ENCODE data around the gene MAN2A1.
"Not testable (repeated sequence)": the region's sequence is repeated elsewhere in the genome, so short reads cannot be mapped to it uniquely, and the experiment has no call there.

Gene MAN2A1

DNA sequence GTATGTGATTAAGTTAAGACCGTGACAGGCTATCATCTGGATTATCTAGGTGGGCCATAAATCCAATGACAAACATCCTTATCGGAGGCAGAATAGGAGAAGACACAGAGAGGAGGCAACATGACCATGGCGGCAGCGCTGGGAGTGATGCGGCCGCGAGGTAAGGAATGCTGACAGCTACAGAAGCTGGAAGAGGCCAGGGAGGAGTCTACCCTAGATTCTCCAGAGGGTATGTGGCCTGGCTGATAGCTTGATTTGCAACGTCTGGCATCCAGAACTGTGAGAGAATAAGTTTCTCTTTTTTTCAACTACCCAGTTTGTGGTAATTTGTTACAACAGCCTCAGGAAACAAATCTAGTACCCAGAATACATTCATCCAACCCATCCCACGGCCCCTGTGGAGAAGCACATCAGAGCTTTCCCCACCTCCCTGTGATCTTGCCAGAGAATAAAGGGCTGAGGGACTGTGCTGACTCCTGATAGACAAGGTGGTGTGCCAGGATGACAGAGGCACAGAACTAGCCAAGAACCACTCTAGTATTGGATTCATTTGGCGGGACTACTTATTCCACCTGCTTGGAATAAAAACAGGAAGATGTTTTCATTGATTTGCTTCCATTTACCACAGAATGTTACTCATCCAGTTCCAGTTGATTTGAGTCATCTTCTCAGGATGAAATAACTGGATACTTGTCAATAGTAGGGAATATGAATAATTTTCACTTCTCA, 187.4 kb downstream of the MAN2A1 start:
- DNase-seq, result no peak

DNA sequence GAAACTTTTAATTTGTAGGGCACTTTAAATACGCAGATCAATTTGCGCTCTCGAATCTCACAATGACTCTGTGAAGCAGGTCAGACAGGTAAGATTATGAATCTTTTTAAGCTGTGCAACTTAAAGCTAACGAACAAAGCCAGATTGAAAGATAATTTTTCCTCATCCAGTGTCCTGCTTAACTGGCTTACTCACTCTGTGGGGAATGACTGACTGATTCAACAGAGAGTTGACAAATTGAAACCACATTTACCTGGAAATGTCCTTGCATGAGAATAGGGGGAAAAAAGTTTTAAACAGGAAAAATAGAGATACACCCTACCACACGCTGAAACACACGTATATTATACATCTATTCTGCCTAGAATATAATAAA, 187.9 kb downstream of the MAN2A1 start:
- no peak for DNase-seq

DNA sequence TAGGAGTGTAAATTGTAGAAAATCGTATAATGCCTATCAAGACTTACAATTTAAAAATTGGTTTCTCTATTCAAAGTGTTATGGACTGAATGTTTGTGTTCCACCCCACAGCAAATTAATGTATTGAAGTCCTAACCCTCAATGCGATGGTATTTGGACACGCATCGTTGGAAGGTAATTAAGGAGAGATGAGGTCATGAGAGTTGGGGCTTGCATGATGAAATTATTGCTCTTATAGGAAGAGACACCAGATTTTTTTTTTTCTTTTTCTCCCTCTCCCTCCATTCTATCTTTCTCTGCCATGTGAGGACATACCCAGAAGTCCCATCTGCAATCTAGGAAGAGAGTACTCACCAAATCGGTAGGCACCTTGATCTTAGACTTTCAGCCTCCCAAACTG, 189.2 kb downstream of the MAN2A1 start:
- no peak for DNase-seq

DNA sequence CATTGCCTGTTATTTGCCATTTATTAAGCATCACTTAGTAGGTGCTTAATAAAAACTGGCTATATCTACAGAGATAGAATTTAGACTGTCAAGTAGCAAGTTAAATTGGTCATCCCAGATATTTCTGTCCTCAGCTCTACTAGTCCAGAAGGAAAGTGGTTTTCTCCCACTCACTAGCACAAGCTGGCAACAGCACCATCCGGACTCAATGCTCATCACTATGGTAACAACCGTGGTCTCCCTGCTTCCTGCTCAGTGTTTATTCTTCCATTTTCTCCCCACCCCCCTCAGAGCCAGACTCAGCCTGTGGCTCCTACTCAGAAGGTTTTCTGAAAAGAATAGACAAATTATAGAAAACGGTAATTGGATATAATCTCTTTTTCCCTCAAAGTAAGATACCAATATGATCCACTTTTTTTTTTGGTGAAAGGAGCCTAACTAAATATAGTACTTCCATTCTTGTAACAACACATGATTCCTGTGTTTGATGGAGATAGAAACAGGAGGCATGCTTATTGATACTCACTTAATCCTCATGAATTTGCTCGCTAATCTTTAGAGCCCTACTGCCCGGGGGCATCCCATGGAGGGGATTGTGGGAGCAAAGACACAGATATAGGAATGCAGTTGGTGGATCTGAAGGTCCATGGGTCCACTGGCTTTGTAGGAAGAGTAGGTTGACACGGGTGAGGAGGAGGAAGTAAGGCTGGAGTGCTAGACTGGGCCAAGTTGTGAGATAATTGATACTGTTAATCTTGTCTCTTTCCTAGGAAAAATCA, 191.4 kb downstream of the MAN2A1 start:
- no peak for DNase-seq

DNA sequence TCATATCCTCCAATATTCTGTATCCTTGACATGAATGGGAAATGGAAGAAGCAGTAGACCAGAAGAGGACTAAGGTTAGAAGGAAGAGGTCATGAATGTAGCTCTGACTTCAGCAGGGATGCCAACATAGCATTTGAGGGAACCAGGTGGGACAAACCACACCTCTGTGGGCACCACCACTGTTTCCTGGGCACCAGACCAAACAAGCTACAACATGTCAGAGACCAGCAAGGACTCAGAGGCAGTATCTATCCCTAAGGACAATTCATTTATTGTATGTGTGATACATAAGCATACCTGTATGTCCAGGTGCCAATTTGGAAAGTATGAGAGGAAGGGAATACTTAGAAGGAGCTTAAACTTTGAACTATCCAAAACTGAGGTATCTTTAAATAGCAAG, 192.8 kb downstream of the MAN2A1 start:
- no peak for DNase-seq

DNA sequence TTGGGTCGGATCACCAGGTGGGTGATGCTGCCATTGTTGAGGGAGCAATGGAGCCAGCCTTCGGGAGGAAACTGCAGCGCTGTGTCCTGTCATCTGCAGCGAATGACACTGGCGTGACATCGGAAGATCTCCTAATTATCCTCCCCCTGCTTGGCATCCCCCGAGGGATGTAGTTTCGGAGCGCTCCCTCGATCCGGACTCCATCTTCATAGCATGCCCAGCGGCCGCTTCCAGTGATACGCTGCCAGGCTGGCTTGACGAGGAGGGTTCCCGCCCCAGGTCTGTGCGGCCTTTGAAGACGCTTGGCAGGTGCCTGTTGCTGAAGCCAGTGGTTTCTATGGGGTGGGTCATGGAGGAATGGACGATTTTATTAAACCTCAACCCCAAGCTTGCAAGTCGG, 194.9 kb downstream of the MAN2A1 start:
- no peak for DNase-seq

DNA sequence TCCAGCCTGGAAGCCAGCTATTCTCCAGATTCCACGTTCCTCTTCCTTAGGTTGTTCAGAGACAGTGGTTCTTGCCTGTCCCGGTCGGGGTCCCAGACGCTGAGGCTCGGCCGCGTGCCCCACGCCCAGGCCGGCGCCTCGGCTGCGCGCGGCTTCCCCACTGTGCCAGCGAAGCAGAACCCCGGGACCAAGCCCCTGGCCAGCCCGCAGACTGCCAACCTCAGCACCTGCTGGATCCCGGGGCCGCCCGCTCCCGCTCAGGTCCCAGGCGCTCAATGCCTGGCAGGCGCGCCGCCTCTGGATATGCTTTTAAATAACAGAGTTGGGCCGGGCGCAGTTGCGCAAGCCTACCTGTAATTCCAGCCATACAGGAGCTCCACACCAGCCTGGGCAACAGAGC, 195.5 kb downstream of the MAN2A1 start:
- DNase-seq, result no peak

DNA sequence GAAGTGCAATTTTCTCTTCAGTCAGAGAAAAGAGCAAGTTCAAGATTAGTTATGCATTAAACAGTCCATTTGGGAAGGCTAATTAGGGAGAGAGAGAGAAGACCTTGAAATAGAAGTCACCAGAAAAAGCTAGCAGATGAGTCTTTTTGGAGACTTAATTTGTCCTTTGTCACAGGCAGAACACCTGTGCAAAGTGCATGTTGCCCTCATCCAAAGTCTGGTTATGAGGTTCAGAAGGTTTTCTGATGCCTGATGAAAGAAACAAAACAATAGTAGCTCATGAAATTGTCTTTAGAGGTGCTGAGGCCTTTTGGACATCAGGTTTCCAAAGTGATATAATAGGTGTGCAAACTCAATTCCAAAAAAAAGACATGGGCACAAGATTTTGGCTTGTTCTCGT, 199.3 kb downstream of the MAN2A1 start:
- DNase-seq, result no peak

DNA sequence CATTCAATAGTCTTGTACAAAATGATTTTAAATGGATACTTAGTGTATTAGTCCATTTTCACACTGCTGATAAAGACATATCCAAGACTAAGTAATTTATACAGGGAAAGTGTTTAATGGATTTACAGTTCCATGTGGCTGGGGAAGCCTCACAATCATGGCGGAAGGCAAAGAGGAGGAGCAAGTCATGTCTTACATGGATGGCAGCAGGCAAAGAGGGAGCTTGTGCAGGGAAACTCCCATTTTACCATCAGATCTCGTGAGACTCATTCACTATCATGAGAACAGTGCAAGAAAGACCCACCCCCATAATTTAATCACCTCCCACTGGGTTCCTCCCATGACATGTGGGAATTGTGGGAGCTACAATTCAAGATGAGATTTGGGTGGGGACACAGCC, 203.5 kb downstream of the MAN2A1 start:
- DNase-seq, result not testable (repeated sequence)

DNA sequence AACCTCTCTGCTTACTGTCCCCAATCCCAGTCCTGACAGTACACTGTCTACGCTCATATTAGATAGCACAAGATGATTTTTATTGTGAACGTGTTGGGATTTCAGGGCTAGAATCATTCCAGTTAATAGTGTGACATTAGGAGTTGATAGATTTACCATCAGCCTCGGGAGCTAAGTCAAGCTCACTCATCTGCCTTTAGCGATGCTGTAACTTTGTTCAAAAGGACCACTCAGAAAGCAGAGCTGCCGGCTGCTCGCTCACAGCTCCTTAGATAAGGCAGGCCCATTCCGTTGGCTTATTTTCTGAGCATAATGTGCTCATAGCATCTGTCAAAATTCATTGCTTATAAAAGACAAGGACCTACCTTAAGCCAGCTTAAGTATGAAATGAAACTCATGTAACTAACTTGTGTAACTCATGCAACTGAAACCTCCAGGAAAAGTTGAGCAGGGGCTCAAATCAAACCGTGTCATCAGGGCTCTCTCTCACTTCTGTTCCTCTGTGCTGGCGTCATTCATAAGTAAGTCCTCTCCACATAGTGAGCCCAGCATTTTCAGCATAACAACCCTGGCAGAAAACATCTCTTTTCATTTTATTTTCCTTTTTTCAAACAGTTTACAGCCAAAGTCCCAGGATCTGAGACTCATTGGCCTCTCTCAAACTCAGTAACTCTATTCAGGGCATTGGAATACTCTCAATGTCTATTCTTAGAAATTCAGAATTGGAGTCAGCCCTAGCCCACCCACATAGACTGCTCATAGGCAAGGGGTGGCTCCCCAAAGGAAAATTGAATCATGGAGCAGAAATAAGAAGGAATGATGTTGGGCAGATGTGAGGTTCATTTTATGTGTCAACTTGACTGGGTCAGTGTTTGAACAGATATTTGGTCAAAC, 208.8 kb downstream of the MAN2A1 start:
- DNase-seq, result no peak

DNA sequence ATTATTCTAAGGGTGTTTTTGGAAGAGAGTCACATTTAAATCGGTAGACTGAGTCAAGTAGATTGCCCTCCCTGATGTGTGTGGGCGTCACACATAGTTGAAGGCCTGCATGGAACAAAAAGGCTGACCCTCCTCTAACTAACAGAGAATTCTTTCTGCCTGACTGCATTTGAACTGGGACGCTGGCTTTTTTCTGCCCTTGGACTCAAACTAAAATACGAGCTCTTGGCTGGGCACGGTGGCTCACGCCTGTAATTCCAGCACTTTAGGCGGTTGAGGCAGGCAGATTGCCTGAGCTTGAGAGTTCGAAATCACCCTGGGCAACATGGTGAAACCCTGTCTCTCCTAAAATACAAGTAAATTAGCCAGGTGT, 209.4 kb downstream of the MAN2A1 start:
- no peak for DNase-seq

DNA sequence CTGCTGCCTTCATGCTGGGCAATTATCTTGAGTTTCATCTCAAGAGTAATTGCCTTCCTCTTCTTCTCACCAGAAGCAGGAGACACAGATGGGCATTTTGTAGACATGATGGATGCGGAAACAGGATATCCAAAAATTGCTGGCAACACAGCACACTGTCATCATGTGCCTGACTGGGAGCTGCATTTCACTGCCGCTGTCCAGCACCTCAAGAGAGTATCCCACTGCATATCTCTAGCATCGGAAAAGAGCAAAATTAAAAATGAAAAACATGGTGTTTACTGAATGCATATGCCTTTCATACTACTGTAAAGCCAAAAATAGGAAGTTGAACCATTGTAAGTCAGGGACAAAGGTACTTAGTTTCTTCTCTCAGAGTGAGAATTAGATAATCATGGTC, 210.7 kb downstream of the MAN2A1 start:
- no peak for DNase-seq

DNA sequence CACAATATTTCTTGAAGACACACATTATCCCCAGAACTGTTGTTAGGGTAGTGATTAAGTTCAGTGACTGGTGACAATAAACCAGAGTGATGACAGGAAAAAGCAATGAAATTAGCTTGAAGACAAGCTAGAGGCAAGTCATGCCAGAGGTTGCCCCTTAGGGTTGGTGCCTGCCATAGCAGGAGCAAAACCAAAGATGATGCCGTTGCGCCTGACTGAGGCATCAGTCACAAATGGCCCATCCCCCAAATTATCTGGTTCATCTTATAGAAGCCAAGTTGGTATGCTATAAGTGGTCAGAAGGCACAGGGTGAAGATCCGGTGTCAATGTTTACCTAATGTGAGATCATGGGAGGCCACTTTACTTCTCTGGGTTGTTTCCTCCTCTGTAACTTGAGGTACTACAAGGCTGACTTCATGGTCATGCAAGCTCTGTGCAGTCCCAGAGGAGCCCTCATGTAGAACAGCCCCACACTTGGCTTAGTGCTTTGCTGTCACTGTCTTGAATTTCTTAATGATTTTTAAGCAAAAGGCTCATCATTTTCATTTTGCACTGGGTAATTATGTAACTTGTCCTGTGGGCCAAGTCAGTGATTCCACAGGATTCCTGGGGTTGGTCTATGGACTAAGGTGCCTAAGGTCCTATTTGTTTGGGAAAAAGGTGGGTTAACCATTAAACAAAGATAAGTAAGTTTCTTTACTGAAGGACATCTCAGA, 211.3 kb downstream of the MAN2A1 start:
- no peak for DNase-seq

DNA sequence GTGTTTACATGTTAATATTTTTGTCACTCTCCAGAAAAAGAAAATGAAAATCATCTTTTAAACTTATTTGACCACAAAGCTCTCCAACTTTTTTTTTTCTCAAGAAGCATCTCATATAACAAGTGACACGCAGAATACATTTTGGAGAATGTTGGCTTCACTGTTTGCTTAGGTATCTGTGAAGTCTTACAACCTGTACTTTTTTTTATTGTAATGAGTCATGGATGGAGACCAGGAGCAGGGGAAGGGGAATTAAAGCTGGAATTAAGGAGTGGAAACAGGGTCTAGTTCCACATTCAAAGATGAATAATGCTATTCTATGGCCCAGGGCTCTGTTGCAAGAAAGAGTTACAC, 211.9 kb downstream of the MAN2A1 start:
- no peak for DNase-seq

DNA sequence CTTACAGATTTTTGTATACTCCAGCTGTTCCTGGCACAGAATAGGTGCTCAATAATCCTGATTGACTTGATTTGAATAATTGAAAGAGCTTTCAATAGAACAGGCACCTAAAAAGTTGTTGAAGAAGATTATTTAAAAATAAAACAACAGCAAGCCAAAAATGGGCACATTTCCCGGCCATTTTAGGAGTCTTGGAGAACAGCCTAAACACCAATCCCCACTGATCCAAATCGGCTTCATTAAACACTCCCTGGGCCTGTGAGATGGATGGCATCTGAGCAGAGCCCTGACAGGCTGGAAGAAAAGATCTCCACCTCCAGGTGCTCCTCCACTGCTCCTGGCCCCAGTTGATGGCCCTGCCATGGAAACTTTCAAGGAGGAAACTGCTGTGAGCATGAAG, 213.3 kb downstream of the MAN2A1 start:
- no peak for DNase-seq

DNA sequence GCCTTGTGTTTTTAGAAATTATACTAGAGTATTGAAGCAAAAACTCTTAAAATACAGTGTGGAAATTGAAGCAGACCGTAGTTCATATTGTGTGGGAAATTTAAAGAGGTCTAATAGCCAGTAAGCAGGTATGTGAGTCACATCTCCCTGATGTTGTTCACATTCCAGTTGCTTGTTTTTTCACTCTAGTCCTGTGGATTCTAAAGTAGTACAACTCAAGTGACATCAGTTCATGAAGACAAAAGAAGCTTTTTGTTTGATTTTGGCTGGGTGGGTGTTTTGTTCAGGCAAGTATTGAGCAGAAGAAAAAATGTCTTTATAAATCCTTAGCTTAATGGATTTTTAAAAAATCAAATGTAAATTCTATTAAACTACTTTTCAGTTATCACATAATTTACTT, 216.2 kb downstream of the MAN2A1 start:
- no peak for DNase-seq

DNA sequence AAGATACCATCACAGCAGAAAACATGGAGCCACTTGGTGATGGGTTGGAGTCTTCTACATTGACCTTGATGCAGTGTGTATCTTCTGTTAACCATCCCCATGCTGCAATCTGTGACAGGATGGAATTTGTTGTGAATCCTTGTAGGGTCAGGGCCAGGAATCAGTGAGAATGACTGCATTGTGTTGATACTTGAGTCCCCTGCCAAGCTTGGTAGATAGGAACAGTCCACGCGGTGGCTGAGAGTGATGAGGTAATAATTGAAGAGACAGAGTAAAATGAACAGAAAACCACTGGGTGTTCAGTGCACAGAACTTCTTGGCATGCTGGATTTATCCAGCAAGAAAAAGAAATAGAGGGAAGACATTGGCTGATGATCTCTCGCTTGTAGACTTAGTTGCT, 217.5 kb downstream of the MAN2A1 start:
- DNase-seq, result no peak

DNA sequence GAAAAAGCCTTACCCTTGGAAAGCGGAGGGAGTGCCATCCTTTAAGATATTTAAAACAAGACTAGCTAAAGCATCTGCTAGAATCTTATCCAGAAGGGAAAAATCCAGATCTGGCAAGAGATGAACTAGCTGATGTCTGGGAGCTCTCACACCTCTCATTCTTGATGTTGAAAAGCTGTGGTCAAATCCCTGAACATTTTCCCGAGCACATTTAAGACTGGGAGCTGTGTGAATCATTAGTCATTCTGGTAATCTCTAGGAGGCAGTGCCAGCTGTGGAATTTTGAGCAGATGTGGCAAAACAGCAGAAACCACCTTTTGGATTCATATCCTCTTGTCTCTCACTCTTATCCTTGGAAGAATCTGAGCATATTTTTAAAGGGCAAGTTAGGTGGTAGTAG, 218.0 kb downstream of the MAN2A1 start:
- no peak for DNase-seq

DNA sequence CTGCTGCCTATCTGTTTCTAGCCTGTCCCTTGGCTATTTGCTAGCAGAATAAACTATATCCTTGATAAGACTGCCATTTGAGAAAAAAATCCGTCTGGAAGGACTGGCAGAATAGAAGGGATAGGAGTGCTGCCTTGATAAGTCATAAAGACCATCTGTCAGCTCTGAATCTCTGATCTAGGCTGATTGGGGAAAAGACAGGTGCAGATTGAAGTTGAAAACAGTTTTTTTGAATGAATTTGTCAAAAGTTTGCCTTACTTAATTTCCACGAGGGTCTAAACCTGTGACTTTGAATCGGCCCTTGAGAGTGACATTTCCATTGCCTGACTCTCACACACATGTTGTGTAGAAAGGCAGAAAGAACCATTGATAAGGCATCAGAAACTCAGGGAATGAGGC, 218.6 kb downstream of the MAN2A1 start:
- no peak for DNase-seq

DNA sequence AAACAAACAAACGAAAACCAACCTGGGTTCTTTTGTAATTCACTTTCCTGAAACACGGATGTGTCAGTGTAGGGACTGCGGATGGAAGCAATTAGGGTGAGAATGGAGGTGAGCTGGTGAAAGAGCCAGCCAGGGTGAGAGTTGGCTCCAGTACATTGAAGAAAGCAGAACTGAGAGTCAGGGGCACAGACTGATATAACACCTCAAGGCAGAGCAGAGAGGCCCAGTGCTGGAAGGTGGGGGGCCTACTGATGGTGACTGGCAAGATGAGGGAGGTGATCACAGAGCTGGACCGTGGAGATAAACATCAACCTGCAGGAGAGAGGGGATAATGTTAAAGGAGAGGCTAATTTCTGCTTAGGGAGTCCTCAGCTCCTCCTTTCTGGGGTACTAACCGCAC, 221.1 kb downstream of the MAN2A1 start:
- DNase-seq, result no peak

DNA sequence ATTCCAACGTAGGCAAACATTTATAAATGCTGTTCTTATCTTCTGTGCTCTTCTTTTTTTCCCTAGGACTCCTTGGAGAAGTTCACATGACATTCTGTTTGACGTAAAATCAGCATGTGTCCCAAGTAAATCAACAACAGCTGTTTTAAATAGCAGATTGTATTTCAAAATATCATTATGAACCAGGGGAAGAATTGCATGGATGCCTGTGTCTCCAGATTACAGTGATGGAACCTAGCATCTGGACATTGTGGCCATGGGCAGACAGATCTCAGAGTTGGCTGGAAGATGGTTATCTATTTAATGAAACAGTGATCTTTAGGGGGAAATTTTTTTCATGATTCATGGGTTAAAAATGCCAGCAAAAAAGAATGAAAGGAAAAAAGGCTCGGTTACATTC, 222.0 kb downstream of the MAN2A1 start:
- no peak for DNase-seq

DNA sequence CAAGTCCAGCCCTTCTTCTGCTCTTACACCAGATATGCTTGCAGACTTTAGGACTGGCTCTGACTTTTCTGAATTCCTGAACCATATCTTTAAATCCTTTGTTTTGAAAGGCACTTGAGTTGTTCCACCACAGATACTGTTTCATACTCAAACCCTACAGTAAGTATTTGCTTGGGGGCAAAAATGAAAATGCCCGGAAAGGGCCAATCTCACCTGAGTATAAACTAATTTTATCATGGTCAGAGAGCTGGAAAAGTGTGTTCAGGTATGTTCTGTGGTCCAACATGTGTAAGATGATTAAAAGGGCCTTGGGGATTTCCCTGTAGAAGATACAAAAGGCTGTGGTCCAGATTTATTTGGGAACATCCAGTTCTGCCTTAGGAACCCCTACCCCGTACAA, 225.2 kb downstream of the MAN2A1 start:
- no peak for DNase-seq

DNA sequence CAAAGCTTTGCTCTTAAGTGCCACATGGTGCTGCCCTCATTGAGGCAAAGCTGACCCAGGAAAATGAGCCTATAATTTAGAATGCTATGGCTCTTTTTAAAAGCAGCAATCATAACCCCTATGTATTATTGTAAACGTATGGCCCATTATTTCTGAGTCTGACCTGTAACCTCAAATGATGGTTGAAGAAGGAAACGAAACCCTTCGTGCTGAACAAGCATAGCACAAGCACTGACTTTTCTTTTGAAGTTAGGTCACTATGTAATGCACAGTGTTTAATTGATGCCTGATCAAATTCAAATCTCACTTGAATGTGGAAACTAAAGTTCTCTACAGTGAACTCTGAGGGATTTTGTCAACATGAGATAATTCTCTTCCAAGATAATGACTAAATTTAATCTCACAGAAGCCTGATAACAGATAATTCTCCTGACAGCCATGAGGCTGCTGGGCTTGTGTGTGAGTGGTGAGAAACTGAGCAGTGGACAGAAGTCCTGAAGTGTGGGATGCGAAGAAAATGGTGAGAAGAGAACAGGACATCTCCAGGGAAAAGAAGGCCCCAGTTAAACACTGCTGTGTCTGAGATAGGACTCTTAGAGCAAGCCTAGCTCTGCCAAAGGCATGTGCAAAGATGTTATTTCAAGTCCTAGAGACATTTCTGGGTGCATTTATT, 226.9 kb downstream of the MAN2A1 start:
- DNase-seq, result no peak

All from activated CD8-positive, alpha-beta memory T cell treated with anti-CD3 and anti-CD28 coated beads, Interleukin-2, amount 50 U/mL, for 4 hours (primary cell).